SH-SY5Y (cell line): Measurements from ENCODE around the gene SLC25A4.

Experiments
- GATA2 ChIP-seq: IDR thresholded peaks from 2 replicates; pipeline ENCODE4 v1.6.1; 2011; ENCODE audit warnings: mild to moderate bottlenecking, low read depth, low read length
- GATA3 ChIP-seq: IDR thresholded peaks from 2 replicates; pipeline ENCODE4 v1.6.1; 2011; ENCODE audit warnings: low read depth, mild to moderate bottlenecking, low read length, moderate library complexity

Gene SLC25A4

DNA sequence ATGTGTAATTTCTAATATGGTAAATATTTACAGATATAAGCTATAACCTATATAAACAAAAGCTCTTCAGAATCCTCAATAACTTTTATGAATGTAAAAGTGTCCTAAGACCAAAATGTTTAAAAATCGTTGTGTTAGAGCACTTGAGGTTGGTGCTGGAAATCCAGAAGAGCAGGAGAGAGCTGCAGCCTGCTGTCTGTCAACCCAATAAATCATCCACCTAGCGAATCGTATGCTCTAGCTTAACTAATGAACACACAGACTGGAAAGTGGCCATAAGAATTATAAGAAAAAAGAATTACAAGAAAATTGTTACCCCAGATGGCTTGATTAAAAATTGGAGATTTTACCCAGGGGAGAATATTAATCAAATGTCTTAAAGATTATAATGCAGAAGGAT, 43.7 kb downstream of the SLC25A4 start:
- TF ChIP-seq GATA2 (no peak), GATA3 (no peak)

DNA sequence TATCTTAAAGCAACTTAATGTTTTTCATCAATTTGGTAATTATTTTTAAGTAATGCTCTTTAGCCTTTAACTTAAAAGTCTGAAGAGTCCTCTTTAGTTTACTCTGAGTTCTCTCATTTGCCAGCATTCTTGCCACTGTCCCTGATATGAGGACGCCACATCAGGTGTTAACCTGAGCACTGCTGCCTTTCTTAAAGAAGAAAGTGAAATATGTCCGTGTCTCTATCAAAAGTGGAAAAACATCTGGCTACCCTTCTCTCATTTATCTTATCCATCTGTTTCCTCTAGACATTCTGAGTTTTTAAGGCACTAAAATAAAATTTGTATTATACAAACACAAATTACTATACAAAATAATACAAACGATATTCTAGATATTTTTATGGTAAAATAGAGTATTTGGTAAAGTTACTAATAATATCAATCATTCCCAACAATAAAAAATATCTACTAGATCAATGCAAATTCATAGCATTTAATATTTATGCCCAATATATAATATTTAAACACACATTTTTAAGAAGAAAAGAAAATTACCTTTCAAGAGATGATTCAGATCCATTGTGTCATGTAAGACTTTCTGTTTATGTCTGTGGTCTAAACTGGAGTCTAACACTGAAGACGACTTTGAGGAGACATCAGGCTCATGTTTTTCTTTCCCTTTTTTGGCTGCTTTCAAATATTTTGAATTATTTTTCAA, 46.7 kb downstream of the SLC25A4 start:
- TF ChIP-seq GATA2, result no peak
- no peak for TF ChIP-seq GATA3

DNA sequence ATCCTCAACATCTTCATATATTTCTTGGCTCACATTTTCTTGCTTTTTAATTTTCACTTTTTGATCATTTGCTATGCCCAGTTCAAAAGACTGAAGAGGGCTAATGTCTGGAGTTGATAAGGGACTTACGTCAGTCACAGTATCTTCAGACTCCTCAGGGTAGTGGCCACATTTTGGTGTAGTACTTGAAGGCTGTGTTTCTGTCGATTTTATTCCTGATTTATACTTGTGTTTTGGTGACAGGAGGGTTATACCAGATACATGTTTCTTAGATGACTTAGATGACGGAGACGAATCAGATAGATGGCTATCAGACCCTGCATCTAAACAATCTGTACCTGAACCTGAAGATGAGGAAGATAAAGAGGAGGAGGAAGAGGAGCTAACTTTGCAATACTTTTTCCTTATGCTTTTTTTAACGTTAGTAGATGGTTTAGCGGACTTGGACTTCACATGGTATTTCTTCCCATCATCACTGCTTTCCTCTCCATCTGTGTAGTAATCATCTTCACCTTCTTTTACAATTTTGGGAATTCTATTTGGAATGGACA, 47.3 kb downstream of the SLC25A4 start:
- TF ChIP-seq GATA2 (no peak), GATA3 (no peak)

DNA sequence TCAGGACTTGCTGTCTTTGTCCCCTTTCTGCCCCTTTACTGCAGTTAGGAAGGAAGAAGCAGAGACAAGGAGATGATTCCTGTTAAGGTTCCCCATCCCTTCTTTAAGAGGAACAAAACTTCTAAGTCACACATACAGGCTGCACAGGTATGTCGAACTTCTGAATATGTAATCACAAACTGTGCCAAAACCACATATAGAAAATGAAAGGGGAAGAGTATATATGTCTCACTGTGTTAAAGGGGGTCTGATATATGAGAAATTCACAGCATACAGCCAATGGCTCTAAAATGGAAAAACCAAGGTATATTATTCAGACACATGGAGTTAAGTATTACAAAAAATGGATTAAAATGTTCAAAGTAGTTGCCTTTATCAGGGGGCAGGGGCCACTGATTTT, 49.0 kb downstream of the SLC25A4 start:
- TF ChIP-seq GATA3 (no peak), GATA2 (no peak)

DNA sequence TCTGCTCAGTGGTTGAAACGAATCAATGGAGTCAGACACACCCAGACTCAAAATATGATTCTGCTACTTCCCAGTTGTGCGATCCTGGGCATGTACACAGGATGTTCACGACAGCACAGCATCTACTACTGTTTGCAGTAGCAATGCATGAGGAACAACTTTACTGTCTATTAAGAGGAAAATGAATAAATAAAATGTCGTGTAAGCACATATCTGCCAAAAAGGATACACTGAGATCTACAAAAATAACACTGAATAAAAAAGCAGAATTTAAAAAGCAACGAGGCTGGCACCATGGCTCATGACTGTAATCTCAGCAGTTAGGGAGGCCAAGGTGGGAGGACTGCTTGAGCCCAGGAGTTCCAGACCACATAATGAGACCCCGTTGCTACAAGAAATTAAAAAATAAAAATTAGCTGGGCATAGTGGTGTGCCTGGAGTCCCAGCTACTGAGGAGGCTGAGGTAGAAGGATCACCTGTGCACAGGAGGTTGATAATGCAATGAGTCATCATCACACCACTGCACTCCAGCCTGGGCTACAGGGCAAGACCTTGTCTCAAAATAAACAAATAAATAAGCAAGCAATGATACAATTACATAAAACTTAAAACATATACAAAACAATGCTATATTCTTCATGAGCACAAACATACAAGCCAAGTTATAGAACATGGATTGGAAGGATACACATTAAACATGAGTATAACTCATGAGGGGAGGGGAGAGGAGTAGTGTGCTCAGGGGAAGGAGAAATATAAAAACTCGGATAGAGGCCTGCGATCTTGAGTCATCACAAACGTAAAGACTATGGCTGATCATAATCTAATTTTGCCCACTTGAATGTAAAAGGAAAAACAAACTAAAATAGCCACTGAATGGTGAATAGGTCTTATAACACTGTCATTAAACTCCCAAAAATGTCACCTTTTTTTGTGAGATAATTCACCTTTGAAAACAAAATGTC, 52.1 kb downstream of the SLC25A4 start:
- no peak for TF ChIP-seq GATA3
- no peak for TF ChIP-seq GATA2

DNA sequence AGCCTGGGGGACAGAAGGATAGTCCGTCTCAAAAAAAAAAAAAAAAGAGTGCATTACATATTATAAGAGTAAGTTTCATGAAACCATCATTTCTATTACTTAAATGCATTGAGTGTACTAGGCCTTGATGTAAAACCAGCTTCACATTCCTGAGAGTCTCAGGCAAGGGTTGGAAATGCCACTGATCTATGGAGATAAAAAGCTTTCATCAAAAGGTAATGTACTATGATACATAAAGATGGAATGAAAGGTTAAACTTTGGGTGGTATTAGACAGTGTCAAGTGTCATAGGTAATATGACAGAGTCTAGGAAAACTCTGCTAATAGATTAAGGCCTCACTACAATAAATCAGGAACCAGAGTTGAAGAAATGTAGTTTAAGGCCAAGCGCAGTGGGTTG, 53.4 kb downstream of the SLC25A4 start:
- TF ChIP-seq GATA2 (no peak), GATA3 (no peak)
